SK-N-SH (cell line): ENCODE results near the gene PARD3.

Experiments
- FOXJ3 ChIP-seq: sonication (generic); formaldehyde crosslinking; IDR thresholded peaks from 2 replicates; pipeline ENCODE4 v1.5.1; 2020; ENCODE audit warnings: mild to moderate bottlenecking, missing genetic modification reagents
- FOXM1 ChIP-seq: IDR thresholded peaks from 2 replicates; pipeline ENCODE4 v1.4.0; 2012; ENCODE audit warnings: low read depth, mild to moderate bottlenecking
- RAD21 ChIP-seq: IDR thresholded peaks from 2 replicates; pipeline ENCODE4 v1.6.1; 2012; ENCODE audit warnings: mild to moderate bottlenecking, low read length
- SIN3A ChIP-seq: IDR thresholded peaks from 2 replicates; pipeline ENCODE4 v1.6.1; 2012; ENCODE audit warnings: low read depth, mild to moderate bottlenecking, low read length, moderate library complexity, borderline replicate concordance
- YY1 ChIP-seq: IDR thresholded peaks from 2 replicates; pipeline ENCODE4 v1.4.0; 2012; ENCODE audit warnings: low read depth, mild to moderate bottlenecking
- TF ChIP-seq, protein P1 (sequence below): fragments of 200-600 bp; sonication (generic); IDR thresholded peaks from 2 replicates; pipeline ENCODE4 v1.6.1; 2017; ENCODE audit warnings: antibody characterized with exemption, mild to moderate bottlenecking, moderate library complexity
- TF ChIP-seq, protein P2 (sequence below): IDR thresholded peaks from 2 replicates; pipeline ENCODE4; 2012

DNA sequence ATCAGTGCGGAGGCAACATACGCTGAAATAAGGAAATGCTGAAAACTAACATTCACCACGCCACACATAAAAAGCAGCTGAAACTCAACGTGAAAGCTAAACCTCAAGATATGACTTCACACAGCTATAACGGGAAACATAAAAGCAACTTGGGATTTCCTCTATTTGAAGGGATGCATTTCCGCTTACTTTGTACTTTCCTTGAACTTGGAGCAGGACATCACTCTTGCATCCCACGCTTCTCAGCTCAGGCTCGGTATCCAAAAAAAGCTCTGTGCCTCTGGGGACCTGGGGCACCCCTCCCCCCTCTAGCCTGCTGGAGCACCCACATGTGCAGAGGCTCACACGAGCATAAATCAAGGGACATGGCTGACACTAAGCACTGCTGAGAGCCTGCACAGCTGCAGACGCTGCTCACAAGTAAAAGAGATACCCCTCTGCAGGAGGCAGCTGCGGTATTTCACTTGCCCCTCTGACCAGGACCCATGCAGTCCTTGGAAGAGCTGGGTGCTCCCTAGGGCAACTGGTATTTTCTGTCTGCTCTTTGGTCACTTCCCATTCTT is 34.2 kb downstream of the PARD3 start:
- TF ChIP-seq, protein P1, sequence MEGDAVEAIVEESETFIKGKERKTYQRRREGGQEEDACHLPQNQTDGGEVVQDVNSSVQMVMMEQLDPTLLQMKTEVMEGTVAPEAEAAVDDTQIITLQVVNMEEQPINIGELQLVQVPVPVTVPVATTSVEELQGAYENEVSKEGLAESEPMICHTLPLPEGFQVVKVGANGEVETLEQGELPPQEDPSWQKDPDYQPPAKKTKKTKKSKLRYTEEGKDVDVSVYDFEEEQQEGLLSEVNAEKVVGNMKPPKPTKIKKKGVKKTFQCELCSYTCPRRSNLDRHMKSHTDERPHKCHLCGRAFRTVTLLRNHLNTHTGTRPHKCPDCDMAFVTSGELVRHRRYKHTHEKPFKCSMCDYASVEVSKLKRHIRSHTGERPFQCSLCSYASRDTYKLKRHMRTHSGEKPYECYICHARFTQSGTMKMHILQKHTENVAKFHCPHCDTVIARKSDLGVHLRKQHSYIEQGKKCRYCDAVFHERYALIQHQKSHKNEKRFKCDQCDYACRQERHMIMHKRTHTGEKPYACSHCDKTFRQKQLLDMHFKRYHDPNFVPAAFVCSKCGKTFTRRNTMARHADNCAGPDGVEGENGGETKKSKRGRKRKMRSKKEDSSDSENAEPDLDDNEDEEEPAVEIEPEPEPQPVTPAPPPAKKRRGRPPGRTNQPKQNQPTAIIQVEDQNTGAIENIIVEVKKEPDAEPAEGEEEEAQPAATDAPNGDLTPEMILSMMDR = no peak
- TF ChIP-seq RAD21 (no peak), FOXJ3 (no peak), SIN3A (no peak), YY1 (no peak), FOXM1 (no peak)
- TF ChIP-seq, protein P2, sequence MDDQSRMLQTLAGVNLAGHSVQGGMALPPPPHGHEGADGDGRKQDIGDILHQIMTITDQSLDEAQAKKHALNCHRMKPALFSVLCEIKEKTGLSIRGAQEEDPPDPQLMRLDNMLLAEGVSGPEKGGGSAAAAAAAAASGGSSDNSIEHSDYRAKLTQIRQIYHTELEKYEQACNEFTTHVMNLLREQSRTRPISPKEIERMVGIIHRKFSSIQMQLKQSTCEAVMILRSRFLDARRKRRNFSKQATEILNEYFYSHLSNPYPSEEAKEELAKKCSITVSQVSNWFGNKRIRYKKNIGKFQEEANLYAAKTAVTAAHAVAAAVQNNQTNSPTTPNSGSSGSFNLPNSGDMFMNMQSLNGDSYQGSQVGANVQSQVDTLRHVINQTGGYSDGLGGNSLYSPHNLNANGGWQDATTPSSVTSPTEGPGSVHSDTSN = no peak
